GM19463 (cell line): ENCODE data around the gene STPG2.

Experiments
- ATAC-seq: cut with Tn5 transposase; IDR thresholded peaks from one replicate; pipeline ENCODE4 v1.9.1; 2021; ENCODE audit warnings: mild to moderate bottlenecking, moderate library complexity; ENCODE audit not compliant: unreplicated experiment

The STPG2 gene

DNA sequence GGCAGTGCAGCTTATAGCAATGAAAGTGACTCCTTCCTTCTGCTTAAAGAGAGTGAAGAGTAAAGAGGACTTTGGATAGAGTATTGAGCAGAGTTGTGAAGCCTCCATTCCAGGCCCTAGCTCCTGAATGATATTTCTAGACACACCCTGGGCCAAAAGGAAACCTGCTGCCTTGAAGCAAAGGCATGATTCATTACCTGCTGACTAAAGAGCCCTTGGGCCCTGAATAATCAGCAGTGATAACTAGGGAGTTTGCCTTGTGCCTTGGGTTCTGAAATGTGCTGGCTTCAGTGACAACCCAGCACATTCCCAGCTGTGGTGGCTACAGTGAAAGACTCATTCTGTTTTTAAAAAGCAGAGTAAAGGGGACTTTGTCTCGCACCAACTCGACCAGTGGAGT is 49.2 kb downstream of the STPG2 start:
- no peak for ATAC-seq

DNA sequence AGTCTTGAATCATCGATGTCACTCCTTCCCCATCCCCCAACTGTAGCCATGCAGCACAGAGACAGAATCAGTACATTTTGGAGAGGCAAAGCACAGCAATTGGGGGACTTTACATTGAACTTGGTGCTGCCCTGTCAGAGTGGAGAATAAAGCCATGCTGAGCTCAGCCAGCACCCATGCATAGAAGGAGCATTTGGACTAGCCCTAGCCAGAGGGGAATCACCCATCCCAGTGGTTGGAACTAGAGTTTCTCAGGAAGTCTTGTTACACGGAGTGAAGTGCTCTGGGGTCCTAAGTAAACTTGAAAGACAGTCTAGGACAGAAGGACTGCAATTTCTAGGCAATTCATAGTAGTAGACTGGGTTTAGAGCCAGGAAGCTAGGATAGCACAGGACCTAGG is 49.6 kb downstream of the STPG2 start:
- ATAC-seq = no peak

- no peak for ATAC-seq
Observed at GRCh38 chr4:98092833-98093439, 50.3 kb downstream of the STPG2 start.

GRCh38 chr4:98081936-98082335 is 61.3 kb downstream of the STPG2 start:
- no peak for ATAC-seq

GRCh38 chr4:98068495-98068894 is 74.8 kb downstream of the STPG2 start:
- no peak for ATAC-seq

GRCh38 chr4:98055800-98056501 is 87.3 kb downstream of the STPG2 start:
- ATAC-seq = no peak

GRCh38 chr4:98046665-98047064 is 96.6 kb downstream of the STPG2 start:
- ATAC-seq = no peak

- no peak for ATAC-seq
Observed at GRCh38 chr4:98030059-98030458, 113.2 kb downstream of the STPG2 start.

GRCh38 chr4:98027827-98028226 is 115.4 kb downstream of the STPG2 start:
- ATAC-seq = no peak

- ATAC-seq = no peak
Observed at GRCh38 chr4:98026362-98026761, 116.9 kb downstream of the STPG2 start.

GRCh38 chr4:98006814-98007412 is 136.4 kb downstream of the STPG2 start:
- no peak for ATAC-seq

- no peak for ATAC-seq
Observed at GRCh38 chr4:98006060-98006459, 137.2 kb downstream of the STPG2 start.

DNA sequence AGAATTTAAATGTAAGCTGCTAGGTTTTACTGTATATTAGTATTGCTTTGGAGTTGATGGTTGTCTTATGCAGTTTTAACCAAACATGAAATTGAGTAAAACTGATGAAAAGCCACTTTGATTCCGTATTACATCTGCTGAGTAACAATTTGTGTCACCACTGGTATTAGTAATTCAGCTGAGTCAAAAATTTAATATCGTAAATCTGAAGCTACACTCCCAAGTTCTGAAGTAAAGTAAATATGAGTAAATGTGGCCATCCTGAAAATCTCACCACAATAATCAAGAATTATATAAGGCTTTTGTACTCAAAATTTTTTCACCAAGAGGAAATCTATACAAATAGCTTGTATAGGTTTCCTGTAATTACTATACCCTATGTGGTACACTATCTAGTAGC is 142.3 kb downstream of the STPG2 start:
- ATAC-seq = no peak

DNA sequence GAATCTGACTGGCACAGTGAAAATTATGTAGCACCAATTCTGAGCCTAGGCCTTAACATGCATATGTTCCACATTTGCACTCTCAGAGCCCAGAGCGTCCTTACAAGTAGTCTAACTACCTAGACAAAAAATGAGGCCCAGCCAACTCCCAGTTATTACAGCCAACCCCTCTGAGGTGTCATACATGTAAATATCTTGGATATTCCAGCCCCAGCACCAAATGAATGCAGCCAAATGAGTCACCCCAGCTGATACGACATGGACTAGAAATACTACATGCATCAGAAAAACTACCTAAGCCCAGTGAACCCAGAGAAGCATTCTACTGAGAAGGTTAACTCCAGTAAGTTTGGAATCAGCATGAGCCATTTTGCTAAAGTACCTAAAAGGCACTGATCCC is 145.1 kb downstream of the STPG2 start:
- ATAC-seq = no peak

DNA sequence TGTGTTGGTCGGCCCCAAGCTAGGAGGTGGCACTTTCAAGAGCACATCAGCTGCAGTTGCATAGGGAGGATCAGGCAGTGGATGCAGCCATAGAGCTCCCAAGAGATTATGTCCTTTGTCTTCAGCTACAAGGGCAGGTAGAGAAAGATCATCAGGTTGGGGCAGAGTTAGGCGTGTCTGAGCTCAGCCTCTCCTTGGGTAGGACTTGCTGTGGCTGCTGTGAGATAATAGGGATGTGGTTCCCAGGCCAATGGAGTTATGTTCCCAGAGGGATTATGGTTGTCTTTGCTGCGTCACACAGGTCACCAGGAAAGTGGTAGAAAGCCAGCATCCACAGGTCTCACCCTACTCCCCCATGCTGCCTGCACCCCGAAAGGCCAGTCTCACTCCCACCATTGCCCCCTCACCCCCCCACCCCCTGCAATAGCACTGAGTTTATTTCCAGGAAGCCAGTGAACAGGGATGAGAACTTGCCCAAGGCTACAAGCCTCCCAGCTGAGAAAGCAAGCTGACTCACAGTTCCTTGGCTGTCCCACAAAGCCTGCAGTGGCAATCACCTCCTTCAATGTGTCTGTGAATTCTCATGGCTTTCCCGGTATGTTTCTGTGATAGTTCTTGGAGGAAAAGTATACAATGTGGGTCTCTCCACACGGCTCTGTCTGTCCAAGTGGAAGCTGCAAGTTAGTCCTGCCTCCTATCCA is 148.4 kb downstream of the STPG2 start:
- no peak for ATAC-seq

DNA sequence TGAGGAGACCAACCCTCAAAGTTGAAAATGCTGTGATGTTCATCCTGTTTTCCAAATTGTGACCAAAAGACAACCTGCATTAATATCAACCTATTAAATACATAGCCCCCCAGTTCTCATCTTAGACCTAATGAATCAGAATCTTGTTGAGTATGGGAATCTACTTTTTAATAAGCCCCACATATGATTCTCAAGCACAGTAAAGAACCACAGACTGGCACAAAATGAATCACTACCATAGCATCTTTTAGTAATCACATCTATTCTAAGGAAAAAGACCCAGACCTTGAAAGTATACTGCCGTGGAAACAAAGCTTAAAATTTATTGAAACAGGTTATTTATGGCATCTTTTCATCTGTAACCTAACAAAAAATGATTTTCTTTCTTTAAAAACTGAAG is 152.9 kb downstream of the STPG2 start:
- no peak for ATAC-seq

DNA sequence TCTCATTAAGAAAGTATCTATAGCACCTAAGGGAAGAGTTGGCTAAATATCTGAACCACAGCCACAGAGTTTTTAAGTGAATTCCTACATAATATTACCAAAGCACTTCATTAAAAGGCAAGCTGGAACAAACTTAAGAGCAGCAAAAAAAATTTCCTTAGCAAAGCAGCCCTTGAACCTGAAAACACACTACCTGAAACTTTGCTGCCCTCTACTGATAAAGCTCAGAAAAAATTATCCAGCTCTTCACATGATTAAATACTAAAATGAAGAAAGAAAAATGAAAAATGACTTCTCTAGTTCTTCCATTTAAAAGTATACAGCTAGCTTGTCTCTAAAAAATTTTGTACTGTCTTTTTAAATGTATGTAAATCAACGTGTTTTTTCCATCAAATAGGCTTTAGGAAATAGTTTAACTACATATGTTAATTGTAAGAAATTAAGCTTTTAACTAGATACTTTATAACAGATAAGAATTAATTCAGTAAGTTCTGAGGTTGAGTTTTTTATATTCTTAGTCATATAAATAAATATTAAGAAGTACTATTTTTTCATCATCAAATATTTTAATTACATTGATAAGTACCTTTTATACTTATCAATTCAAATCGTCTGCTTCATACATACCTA is 156.1 kb downstream of the STPG2 start:
- no peak for ATAC-seq

DNA sequence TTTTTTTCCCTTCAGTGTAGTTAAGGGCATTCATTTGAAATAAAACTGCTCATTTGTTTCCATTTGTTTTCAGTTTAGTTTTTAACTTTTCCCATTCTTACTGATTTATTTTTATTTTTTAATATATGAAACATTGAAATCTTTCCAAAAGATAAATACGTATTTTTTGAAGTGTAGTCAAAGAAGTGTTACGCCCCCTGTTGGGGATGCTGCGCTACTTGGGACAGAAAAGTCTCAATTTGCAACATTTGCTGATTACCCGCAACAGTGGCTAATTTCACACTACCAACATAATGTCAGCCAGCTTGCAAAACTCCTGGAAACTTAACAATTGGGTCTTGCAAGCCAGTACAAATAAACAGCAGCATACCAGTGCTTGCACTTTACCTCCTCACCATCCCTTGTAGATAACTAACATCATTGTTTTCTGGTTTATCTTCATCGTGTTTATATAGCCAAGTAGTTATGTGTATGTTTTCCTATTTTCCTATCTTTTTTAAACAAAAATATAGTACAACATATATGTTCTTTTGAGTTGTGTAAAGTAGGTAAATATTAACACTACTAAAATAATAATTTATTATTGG is 158.6 kb downstream of the STPG2 start:
- ATAC-seq = no peak

DNA sequence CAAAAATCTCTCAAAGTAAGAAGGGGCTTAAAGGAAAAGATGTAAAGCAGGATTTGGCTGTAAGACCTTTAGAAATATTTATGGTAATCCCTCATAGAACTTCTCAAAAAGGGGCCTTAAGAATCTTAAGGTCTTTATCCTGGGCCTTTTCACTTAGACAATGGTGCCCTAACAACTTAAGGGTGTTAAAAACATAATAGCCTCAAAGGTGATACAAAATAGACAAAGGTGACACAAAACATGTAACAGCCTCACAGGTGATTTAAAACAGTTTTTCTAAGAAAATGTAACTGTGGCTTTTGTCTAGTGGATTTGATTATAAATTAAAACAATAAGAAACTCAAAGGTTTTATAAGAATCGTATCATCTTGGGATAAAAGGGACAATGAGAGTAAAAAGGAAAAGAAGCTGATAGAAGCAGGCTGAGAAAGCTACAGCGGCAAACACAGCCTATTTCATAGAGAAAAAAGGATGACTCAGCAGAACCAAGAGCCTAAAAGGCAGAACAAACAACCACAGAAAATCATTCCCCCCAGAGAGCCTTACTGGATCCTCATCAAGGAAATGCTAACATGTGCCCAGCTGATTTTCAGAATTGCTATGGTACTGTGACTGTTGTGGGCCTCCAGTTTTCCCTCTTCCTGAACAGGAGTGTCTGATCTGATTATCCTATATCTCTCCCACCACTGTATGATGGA is 164.3 kb downstream of the STPG2 start:
- ATAC-seq = no peak

- ATAC-seq = no peak
Observed at GRCh38 chr4:97953171-97953941, 189.9 kb downstream of the STPG2 start.
